Lower lobe of right lung (tissue), 2 donors: ENCODE measurements around the gene ATG9A. TPM values are rescaled to one million over a fixed set of nuclear protein-coding genes. Genes with fewer than 3 reads are reported as not detected.
"Not testable (repeated sequence)": the region's sequence is repeated elsewhere in the genome, so short reads cannot be mapped to it uniquely, and the experiment has no call there.

Experiments used
- ATAC-seq, 2 donors: fragments of 200-7000 bp; cut with Tn5 transposase; one replicate each; pipeline ENCODE4 v1.9.1; 2020 to 2022; ENCODE audit warnings: mild to moderate bottlenecking in 2 of 2, moderate library complexity in 2 of 2
- DNase-seq: peaks from one replicate; pipeline ENCODE4 v3.0.0-alpha.2; 2020
- H3K27ac ChIP-seq: fragments of 200-600 bp; one replicate; pipeline ENCODE4 v1.8.0; 2022
- H3K27me3 ChIP-seq: fragments of 200-600 bp; one replicate; pipeline ENCODE4 v1.8.0; 2022; ENCODE audit warnings: low read depth
- H3K36me3 ChIP-seq: fragments of 200-600 bp; one replicate; pipeline ENCODE4 v1.8.0; 2022; ENCODE audit warnings: mild to moderate bottlenecking
- H3K4me1 ChIP-seq: fragments of 200-600 bp; one replicate; pipeline ENCODE4 v1.8.0; 2022
- H3K4me3 ChIP-seq: fragments of 200-600 bp; one replicate; pipeline ENCODE4 v1.8.0; 2022; ENCODE audit warnings: mild to moderate bottlenecking
- H3K9me3 ChIP-seq: fragments of 200-600 bp; one replicate; pipeline ENCODE4 v1.8.0; 2022
- CTCF ChIP-seq: fragments of 200-600 bp; IDR thresholded peaks from one replicate; pipeline ENCODE4 v1.8.0; 2022; ENCODE audit warnings: antibody characterized with exemption, mild to moderate bottlenecking
- intact Hi-C: fragments of 100-400 bp; cut with DNase I; formaldehyde crosslinking; loops from one replicate; pipeline ENCODE4 v1.11.0; 2022
- total RNA-seq: library from RNA; stranded (reverse); fragmentation: NEBNext Ultra II Directional; extraction: Animal tissue kit (Norgen Biotek cat#: 25700); gene quantifications from one replicate; pipeline ENCODE4 v1.2.1, GENCODE V29; 2021
- donor health status: DM: no; HTN: yes; CAD: no; lungs with severe emphysema.

ATG9A gene
- total RNA-seq, 1 donor from 2014 or later: 45.7 TPM

- no peaks in the 10 kb centered on the region for H3K9me3 ChIP-seq
- intact Hi-C loops: no loop called here
- H3K4me3 ChIP-seq: peak within 1 kb of the TSS; percentile 76
- DNase-seq (peak; percentile 97), ATAC-seq (peak; percentile 98)
- peaks cover 19% of the 10 kb centered on the region for H3K4me1 ChIP-seq
- no peaks in the 10 kb centered on the region for H3K27me3 ChIP-seq
- TF ChIP-seq CTCF: no peak
- peaks cover 28% of the 10 kb centered on the region for H3K36me3 ChIP-seq
- H3K27ac ChIP-seq: peak within 1 kb of the TSS; percentile 91
These were observed 22.9 kb downstream of the ATG9A start, which contains the start of gene ZFAND2B for GRCh38 chr2:219206328-219207133. TSS of gene ZFAND2B (plus strand) at chr2:219206782. CDS start at chr2:219206988, 206 bp downstream.

- Histone ChIP-seq H3K36me3 (peaks cover 28% of the 10 kb centered on the region), H3K27ac (peak overlapping the region; percentile 91), H3K4me3 (peak overlapping the region; percentile 76)
These were observed 23.5 kb downstream of the ATG9A start for GRCh38 chr2:219205981-219206327.

GRCh38 chr2:219205165-219205538 lies 24.3 kb downstream of the ATG9A start:
- Histone ChIP-seq H3K27me3 (no peaks in the 10 kb centered on the region), H3K9me3 (no peaks in the 10 kb centered on the region), H3K4me1 (peaks cover 19% of the 10 kb centered on the region), H3K27ac (no peak overlapping the region), H3K36me3 (peaks cover 21% of the 10 kb centered on the region), H3K4me3 (no peak overlapping the region)
- no peak for TF ChIP-seq CTCF
- ATAC-seq (no peak), DNase-seq (no peak)
- intact Hi-C loops: no loop called here

More at GRCh38 chr2:219205981-219206327, 23.5 kb downstream of the ATG9A start:
- no peak for TF ChIP-seq CTCF
- H3K4me1 ChIP-seq: peaks cover 19% of the 10 kb centered on the region
- H3K9me3 ChIP-seq: no peaks in the 10 kb centered on the region
- H3K27me3 ChIP-seq: no peaks in the 10 kb centered on the region
- no peak for ATAC-seq
- intact Hi-C loops: no loop called here
- DNase-seq: no peak

GRCh38 chr2:219204425-219205164 lies 24.8 kb downstream of the ATG9A start:
- H3K4me3 ChIP-seq: no peak overlapping the region
- H3K27ac ChIP-seq: no peak overlapping the region
- no peak for TF ChIP-seq CTCF
- no peaks in the 10 kb centered on the region for H3K9me3 ChIP-seq
- H3K27me3 ChIP-seq: no peaks in the 10 kb centered on the region
- H3K36me3 ChIP-seq: peaks cover 16% of the 10 kb centered on the region
- DNase-seq (no peak), ATAC-seq (no peak)
- H3K4me1 ChIP-seq: peaks cover 19% of the 10 kb centered on the region
- intact Hi-C loops: no loop called here

- ATAC-seq, H3K4me3 ChIP-seq, H3K36me3 ChIP-seq, H3K9me3 ChIP-seq, intact Hi-C loops, H3K4me1 ChIP-seq, H3K27me3 ChIP-seq, DNase-seq, H3K27ac ChIP-seq: not testable (repeated sequence)
These were observed 28.1 kb downstream of the ATG9A start for GRCh38 chr2:219201331-219201730.

GRCh38 chr2:219200502-219201326 lies 28.7 kb downstream of the ATG9A start:
- H3K27ac ChIP-seq, H3K27me3 ChIP-seq, H3K4me3 ChIP-seq, ATAC-seq, H3K36me3 ChIP-seq, H3K9me3 ChIP-seq, DNase-seq, intact Hi-C loops, H3K4me1 ChIP-seq: not testable (repeated sequence)
